Astrocyte of the cerebellum (primary cell): Measurements from ENCODE around the gene SCN4A.

Experiments
- DNase-seq: peaks from one replicate; pipeline ENCODE4 v3.0.0-alpha.2; 2011; ENCODE audit warnings: low read depth
- H3K4me3 ChIP-seq: 2 replicates; pipeline ENCODE4 v1.5.1; 2011; ENCODE audit warnings: mild to moderate bottlenecking, low read depth, low read length, moderate library complexity
- in situ Hi-C: cut with HindIII; loops from 2 replicates; pipeline ENCODE4 v1.10.0; 2017; ENCODE audit warnings: low sequenced_read_pairs
- TF ChIP-seq, protein P1 (sequence below): IDR thresholded peaks from 2 replicates; pipeline ENCODE4 v1.5.1; 2012; ENCODE audit warnings: low read length, low read depth, moderate library complexity, mild to moderate bottlenecking; ENCODE audit errors: missing control alignments

The SCN4A gene

DNA sequence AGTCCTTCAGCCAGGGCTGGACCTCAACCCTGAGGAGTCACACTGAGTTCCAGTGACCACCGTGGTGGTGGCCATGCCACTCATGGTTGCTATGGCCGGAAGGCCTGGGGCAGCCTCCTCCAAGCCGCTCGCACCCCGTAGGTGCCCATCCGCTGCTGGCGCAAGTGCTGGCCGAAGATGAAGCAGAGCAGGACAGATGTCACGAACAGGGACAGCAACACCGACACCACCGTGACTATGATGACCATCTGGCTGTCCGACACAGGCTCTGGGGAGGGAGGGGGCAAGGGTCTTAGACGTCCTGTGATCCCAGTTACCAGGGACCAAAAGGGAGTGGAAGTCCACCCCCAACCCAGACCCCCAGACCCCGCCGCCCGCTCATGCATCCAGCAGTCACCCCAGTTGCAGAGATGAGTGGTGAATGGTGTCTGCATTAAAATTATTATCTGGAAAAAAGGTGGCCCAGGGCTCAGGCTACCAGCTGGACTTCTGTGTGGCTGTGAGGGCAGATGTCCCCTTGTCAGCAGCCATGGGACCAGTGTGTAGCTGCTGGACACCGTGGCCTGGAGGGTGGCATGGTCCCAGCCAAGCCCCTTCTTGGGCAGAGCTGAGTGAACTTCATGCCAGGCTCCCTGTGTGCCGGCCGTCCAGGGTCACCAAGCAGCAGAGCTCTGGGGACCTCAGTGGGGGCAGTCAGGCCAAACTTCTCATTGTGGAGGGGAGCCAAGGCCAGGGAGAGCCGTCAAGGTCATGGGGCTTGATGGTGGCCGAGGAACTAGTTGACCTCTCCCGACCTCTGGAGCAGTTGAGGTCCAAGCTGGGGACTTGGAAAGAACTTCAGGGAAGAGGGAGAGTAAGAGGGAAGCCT is 30.2 kb upstream of the SCN4A start:
- TF ChIP-seq, protein P1, sequence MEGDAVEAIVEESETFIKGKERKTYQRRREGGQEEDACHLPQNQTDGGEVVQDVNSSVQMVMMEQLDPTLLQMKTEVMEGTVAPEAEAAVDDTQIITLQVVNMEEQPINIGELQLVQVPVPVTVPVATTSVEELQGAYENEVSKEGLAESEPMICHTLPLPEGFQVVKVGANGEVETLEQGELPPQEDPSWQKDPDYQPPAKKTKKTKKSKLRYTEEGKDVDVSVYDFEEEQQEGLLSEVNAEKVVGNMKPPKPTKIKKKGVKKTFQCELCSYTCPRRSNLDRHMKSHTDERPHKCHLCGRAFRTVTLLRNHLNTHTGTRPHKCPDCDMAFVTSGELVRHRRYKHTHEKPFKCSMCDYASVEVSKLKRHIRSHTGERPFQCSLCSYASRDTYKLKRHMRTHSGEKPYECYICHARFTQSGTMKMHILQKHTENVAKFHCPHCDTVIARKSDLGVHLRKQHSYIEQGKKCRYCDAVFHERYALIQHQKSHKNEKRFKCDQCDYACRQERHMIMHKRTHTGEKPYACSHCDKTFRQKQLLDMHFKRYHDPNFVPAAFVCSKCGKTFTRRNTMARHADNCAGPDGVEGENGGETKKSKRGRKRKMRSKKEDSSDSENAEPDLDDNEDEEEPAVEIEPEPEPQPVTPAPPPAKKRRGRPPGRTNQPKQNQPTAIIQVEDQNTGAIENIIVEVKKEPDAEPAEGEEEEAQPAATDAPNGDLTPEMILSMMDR: no peak
- no peak overlapping the region for H3K4me3 ChIP-seq
- DNase-seq: no peak
- in situ Hi-C loops: no loop called here

DNA sequence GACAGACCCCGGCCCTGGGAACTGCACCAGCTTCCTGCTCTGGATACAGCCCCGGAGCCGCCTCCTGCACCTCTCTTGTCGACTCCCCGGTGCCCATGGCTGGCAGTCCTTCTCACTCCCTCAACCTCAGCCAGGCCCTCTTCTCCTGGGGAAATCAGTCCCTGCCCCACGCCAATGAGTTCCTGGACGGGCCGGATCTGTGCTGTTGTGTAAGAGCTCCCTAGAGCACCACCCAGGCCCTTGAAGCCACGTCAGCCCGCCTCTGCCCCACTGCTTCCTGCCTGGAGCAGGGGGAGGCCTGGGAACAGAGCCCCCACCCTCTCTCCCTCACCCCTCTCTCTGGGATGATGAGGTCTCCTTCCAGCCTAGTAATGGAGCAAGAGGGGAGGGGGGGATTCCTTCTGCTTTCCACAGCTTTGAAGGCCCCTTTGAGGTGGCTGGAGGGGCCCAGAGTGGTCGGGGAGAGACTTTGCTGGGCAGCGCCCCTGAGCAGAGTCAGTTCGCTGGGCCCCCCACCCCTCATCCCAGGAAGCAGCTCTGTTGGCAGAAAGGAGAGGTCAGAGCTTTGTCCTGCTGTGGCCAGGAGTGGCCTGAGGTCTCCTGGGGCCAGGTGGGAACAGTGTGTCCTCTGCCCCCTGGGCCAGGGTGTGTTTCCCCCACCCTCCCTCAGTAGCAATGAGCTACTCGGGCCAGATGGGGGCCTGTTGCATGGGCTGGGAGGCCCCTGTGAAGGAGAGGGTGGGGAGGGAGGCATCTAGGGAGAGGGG is 29.2 kb upstream of the SCN4A start:
- TF ChIP-seq, protein P1: no peak
- in situ Hi-C loops: no loop called here
- DNase-seq: no peak
- no peak overlapping the region for H3K4me3 ChIP-seq

DNA sequence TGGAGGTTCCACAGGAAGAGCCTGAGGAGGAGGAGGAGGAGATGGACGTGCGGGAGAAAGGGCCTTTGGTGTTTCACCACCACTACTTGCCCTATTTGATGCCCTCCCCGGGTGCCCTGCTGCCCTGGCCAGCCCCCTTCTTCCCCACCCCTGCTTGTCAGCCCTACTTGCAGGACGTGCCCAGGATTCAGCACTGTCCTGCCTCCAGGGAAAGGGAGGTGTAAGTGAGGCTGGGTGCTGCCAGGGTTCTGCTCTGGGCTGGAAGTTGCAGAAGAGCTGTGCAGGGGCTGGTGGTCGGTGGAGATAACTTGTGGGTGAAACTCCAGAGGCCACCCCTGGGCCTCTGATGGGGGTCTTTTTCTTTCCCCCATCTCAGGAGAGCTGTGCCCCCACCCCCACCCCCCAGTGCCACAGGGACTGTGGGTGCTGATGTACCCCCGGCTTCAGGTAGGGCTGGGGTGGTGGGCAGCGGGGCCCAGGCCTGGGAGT is 28.4 kb upstream of the SCN4A start:
- no peak overlapping the region for H3K4me3 ChIP-seq
- in situ Hi-C loops: no loop called here
- DNase-seq: no peak
- TF ChIP-seq, protein P1: no peak

DNA sequence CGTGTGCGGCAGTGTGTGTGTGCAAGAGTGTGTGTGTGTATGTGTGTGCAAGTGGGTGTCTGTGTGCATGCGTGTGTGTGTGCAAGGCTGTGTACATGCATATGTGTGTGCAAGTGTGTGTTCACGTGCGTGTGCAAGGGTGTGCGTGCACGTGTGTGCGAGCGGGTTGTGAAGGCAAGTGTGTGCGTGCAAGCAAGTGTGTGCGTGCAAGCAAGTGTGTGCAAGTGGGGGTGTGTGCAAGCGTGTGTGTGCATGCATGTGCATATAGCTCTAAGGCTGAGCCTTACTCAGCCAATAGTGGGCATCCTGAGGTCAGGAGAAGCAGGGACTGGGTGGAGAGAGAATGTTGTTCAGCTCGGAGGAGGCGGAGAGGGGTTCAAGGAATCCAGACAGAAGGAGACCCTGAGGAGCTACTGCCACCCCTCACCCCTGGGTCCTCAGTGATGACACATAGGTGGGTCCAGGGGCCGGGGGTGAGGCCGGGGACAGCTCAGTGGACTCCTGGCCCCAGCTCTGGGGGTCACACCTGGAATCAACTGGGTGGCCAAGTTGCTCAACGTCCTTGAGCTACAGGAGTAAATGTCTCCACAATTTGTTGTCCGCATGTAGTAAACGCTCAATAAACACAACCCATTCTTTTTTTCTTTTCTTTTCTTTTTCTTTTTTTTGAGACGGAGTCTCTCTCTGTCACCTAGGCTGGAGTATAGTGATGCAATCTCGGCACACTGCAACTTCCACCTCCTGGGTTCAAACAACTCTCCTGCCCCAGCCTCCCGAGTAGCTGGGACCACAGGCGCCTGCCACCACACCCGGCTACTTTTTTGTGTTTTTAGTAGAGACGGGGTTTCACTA is 27.2 kb upstream of the SCN4A start:
- no peak overlapping the region for H3K4me3 ChIP-seq
- in situ Hi-C loops: no loop called here
- TF ChIP-seq, protein P1: no peak
- DNase-seq: no peak

DNA sequence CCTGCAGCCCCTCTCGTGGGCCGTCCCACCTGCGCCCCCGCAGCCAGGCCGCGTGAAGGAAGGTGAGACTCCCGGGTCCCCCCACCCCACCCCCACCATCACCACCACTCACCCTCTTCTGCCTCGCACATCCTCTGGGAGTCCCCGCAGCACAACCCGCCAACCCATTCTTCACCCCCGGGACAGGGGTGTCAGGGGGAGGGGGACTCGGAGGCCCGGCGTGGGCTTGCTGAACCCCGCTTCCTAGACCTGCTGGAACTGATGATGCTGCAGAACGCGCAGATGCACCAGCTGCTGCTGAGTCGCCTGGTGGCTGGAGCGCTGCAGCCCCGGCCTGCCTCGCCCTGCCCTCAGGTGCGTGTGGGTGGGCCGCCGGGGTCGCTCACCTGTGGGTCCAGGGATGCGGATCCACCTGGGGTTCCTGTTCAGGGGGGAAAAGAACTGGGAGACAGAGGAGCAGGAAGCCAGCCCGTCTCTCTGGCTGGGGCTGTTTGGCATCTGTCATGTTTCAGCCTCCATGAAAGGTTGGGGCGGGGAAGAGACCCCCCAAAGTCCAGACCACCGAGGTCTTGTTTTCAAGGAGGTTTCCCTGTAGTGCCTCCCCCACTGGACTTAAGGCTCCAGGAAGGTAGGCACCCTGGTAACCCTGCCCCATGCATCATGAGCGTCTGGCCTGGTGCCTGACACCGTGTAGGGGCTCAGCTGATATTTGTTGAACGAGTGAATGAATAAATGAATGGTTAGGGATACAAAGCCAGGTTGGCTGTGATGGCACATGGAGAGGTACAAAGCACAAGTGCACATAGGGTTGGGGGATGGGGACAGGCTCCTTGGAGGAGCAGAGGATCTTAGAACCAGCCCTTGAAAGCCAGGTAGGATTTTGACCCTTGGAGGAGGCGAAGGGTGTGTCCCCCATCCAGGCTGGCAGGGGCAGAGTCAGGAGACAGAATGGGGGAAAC is 26.3 kb upstream of the SCN4A start:
- TF ChIP-seq, protein P1: no peak
- DNase-seq: no peak
- in situ Hi-C loops: no loop called here
- H3K4me3 ChIP-seq: peak overlapping the region; percentile 57
